HG02623 (cell line): Measurements from ENCODE around the gene EXOSC7.
"Not testable (repeated sequence)": the region's sequence is repeated elsewhere in the genome, so short reads cannot be mapped to it uniquely, and the experiment has no call there.

ENCODE experiments used
- ATAC-seq: cut with Tn5 transposase; IDR thresholded peaks from one replicate; pipeline ENCODE4 v1.9.1; 2021; ENCODE audit warnings: moderate library complexity; ENCODE audit not compliant: unreplicated experiment

EXOSC7 gene

GRCh38 chr3:45053805-45054195, 77.8 kb downstream of the EXOSC7 start:
- ATAC-seq: not testable (repeated sequence)

- no peak for ATAC-seq
Measured at GRCh38 chr3:45054196-45054857, 78.3 kb downstream of the EXOSC7 start.

GRCh38 chr3:45055032-45055410, 79.0 kb downstream of the EXOSC7 start:
- no peak for ATAC-seq

- no peak for ATAC-seq
Measured at GRCh38 chr3:45055411-45056143, 79.5 kb downstream of the EXOSC7 start.

- ATAC-seq: no peak
Measured at GRCh38 chr3:45056608-45057301, 80.7 kb downstream of the EXOSC7 start.

GRCh38 chr3:45057557-45057956, 81.5 kb downstream of the EXOSC7 start:
- no peak for ATAC-seq

- ATAC-seq: no peak
Measured at GRCh38 chr3:45059132-45059531, 83.1 kb downstream of the EXOSC7 start.

GRCh38 chr3:45060165-45060892, 84.3 kb downstream of the EXOSC7 start:
- ATAC-seq: no peak
